Small intestine (tissue), 7 donors: ENCODE results near the gene RAB1A. TPM values are rescaled to one million over a fixed set of nuclear protein-coding genes. Genes with fewer than 3 reads are reported as not detected.
A peak's percentile ranks its signal among the peaks of the same experiment; 100 is the strongest.

ENCODE experiments used
- DNase-seq, 2 donors: peaks; one replicate each; pipeline versions ENCODE4 v3.0.0 to v3.0.0-alpha.2; 2013
- FAIRE-seq: peaks from 2 replicates; lab custom pipeline; 2012; peaks lifted over from hg19 to GRCh38; lab: Jason Lieb, UNC
- H3K27ac ChIP-seq, 3 donors: one replicate each; pipeline ENCODE4 v1.5.1; 2013; ENCODE audit warnings: low read length in 2 of 3, mild to moderate bottlenecking in 2 of 3, control low read depth in 1 of 3, inconsistent platforms in 1 of 3, low read depth in 1 of 3, moderate library complexity in 1 of 3
- H3K27me3 ChIP-seq, 3 donors: one replicate each; pipeline ENCODE4 v1.6.1; 2013; ENCODE audit warnings: low read length in 3 of 3, inconsistent platforms in 1 of 3; ENCODE audit not compliant: control insufficient read depth in 3 of 3, insufficient read depth in 3 of 3
- H3K36me3 ChIP-seq, 3 donors: one replicate each; pipeline ENCODE4 v1.6.1; 2013; ENCODE audit warnings: low read length in 3 of 3, inconsistent platforms in 1 of 3, low read depth in 1 of 3, mild to moderate bottlenecking in 1 of 3, moderate library complexity in 1 of 3; ENCODE audit not compliant: control insufficient read depth in 3 of 3, insufficient read depth in 2 of 3
- H3K4me1 ChIP-seq, 3 donors: one replicate each; pipeline ENCODE4 v1.6.1; 2013; ENCODE audit warnings: low read length in 2 of 3, inconsistent platforms in 1 of 3, low read depth in 1 of 3, mild to moderate bottlenecking in 1 of 3, moderate library complexity in 1 of 3; ENCODE audit not compliant: control insufficient read depth in 3 of 3, insufficient read depth in 2 of 3
- H3K4me3 ChIP-seq, 3 donors: one replicate each; pipeline ENCODE4 v1.5.1; 2013; ENCODE audit warnings: low read length in 3 of 3, control low read depth in 1 of 3, inconsistent platforms in 1 of 3, low read depth in 1 of 3, mild to moderate bottlenecking in 1 of 3, moderate library complexity in 1 of 3
- H3K9me3 ChIP-seq, 2 donors: one replicate each; pipeline ENCODE4 v1.6.1; 2013; ENCODE audit warnings: low read depth in 1 of 2, low read length in 1 of 2; ENCODE audit not compliant: control insufficient read depth in 2 of 2, insufficient read depth in 1 of 2
- WGBS, 3 donors: extraction: QIAGEN DNeasy Blood & Tissue Kit; methylation state at CpG; one replicate each; pipeline ENCODE4 v1.1.7; 2013; 5-methylcytosine and 5-hydroxymethylcytosine counted together
- polyA plus RNA-seq, 4 donors: library from polyadenylated mRNA; stranded (reverse) in 3 of 4; unstranded in 1 of 4; fragments of 200-250 nt in 3 of 4; fragments of 120-200 nt in 1 of 4; gene quantifications; one replicate each; pipeline versions ENCODE4 v1.2.1 to v1.2.3, GENCODE V29; 2013
- donor health status: healthy with polysubstance abuse.
- donor health status: control.
- donor health status: control.
- donor health status: Bipolar disorder and iron deficiency.
- donor health status: healthy.

The RAB1A gene
- polyA plus RNA-seq, 4 donors: 144 to 271 (median 164) TPM

DNA sequence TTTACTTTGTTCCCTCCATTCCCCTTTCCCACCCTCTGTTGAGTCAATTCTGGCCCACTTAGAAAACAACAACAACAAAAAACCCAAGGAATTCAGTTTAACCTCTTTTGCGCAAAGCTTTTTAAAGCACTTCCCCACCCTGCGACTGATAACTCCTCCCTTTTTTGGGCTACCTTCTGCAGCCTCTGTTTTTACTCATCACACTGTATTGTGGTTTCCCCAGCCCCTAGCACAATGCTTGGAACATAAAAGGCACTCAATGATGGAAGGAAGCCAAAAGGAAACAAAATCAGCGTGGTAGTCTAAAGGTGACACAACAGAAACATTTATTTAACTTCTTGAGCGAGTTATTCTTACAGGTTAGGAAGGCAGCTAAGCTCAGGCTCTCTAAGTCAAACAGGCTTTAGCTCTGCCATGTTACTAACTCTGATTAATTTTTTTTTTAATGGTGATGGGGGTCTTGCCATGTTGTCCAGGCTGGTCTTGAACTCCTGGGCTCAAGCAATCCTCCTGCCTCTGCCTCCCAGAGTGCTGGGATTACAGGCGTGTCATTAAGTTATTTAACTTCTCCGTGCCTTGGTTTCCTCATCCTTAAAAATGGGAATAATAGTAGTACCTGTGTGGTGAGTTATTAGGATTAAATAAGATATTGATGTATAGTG, 72.4 kb downstream of the RAB1A start:
- DNase-seq: peak in 1 of 2 donors; percentile 65

DNA sequence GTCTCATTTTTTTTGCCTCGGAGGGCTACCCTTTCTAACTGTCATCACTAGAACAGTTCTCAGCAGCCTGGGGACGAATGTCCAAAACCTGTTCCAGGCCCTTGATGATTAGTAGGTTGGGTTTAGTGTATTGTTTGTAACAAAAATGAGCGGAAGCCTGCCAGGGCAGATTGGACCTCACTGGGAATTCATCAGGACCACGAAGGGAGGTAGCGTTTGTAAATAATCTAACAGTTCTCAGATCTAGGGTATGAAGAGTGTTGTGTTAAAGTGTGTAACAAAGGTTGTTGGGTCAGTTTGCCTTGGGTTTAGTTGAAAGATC, 72.9 kb downstream of the RAB1A start:
- Histone ChIP-seq H3K9me3 (no peaks in the 10 kb centered on the region), H3K27me3 (no peaks in the 10 kb centered on the region), H3K36me3 (peaks cover 0 to 4% (median 0%) of the 10 kb centered on the region in 3 donors), H3K4me1 (peaks cover 7 to 15% (median 9%) of the 10 kb centered on the region in 3 donors), H3K4me3 (peak overlapping the region; percentile 61 to 86 (median 68)), H3K27ac (peak overlapping the region in 2 of 3 donors; percentile 8 to 85)
- no peak for FAIRE-seq
- no peak for DNase-seq
- 1 to 2% (median 2%) methylated on average over 5 of the region's 5 CpGs for WGBS, 3 donors

More for the DNA sequence above, 72.4 kb downstream of the RAB1A start:
- H3K4me3 ChIP-seq: peak overlapping the region in 2 of 3 donors; percentile 61 to 68
- H3K27me3 ChIP-seq: no peaks in the 10 kb centered on the region
- H3K27ac ChIP-seq: peak overlapping the region in 2 of 3 donors; percentile 8 to 85
- 15 to 35% (median 23%) methylated on average over 6 of the region's 6 CpGs for WGBS, 3 donors
- H3K36me3 ChIP-seq: peaks cover 0 to 6% (median 0%) of the 10 kb centered on the region in 3 donors
- H3K4me1 ChIP-seq: peaks cover 7 to 15% (median 9%) of the 10 kb centered on the region in 3 donors
- H3K9me3 ChIP-seq: no peaks in the 10 kb centered on the region
- FAIRE-seq: no peak

DNA sequence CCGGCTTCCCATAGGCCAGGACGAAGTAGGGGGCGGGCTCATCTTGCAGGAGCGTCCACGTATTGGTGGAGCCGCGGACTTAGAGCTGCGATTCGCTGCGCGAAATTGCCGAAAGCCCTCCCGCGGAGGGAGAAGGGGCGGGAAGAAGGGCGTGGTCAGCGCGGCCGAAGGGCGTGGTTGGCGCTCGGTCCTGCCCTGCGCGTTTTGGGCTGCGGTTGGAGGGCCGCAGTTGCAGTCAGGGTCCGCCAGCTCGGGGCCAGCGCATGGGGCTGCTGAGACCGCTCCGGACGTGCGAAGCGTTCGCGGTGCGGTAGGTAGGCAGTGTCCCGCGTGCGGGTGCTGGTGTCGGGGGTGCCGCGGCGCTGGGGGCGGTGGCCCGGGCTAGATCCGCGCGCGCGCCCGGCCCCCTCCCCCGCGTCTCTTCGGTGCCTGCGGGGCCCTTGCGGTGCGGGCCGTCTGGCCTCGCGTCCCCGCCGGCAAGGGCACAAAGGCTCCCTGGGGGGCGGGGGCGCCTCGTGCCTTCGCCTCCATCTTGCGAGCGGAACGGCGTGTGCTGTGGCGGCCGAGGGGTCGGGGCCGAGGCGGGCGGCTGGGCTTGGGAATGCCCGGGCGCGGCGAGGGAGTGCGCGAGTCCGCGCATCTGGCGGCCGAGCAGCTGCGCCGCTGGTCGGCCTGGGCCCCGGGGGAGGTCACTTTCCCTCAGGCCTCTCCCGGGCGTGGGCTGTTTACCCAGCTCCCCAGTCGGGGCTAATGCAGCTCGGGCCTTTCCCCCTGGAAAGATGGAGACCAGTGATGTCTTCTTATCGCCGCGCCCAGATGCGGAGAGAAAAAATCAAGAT, 73.5 kb downstream of the RAB1A start, which contains the start of gene CEP68:
Gene CEP68 (plus strand): TSS at position 202 of the 839 bp plus-strand sequence. CDS start 13,029 bp downstream, outside the sequence.
- H3K4me3 ChIP-seq: peak within 1 kb of the TSS; percentile 61 to 86 (median 68)
- FAIRE-seq (no peak), DNase-seq (peak; percentile 97 to 98)
- no peaks in the 10 kb centered on the region for H3K27me3 ChIP-seq
- H3K4me1 ChIP-seq: peaks cover 7 to 15% (median 9%) of the 10 kb centered on the region in 3 donors
- H3K27ac ChIP-seq: peak within 1 kb of the TSS; percentile 48 to 85 (median 76)
- H3K36me3 ChIP-seq: peaks cover 0 to 2% (median 0%) of the 10 kb centered on the region in 3 donors
- H3K9me3 ChIP-seq: peaks cover 0 to 1% of the 10 kb centered on the region in 2 donors
- WGBS, 3 donors: 0% methylated on average over 58 to 99 of the region's 99 CpGs

DNA sequence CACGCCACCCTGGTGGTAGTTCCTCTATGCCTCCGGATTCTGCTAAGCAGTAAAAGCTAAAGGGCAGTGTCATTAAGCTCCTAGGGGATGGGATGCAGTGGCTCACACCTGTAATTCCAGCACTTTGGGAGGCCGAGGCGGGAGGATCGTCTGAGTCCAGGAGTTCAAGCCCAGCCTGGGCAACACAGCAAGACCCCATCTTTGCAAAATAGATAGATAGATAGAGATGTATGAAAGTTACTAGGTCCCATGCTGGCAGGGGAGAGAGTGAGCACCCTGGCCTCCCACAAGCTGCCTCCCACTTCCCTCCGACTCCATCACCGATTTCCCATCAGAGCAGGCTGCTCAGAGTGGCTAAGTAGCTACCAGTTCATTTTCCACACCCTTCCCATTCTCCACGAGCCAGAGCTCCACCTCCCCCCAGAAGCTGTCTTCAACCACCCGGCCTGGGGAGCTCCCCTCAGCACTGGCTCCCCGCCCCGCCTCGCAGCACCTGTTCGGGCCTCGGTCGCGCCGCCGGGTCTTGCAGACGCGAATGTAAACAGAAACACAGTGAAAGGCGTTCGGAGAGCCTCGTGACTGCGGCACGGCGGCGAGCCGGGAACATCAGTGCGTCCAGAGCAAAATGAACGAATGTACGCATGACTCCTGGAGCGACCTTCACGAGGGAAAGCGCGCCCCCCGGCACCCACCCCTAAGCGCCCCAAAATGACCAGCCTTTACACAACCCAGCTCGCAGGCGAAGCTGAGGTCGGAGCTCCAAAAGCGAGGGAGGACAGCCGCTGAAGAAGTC, 74.3 kb downstream of the RAB1A start:
- H3K9me3 ChIP-seq: peaks cover 0 to 3% of the 10 kb centered on the region in 2 donors

DNA sequence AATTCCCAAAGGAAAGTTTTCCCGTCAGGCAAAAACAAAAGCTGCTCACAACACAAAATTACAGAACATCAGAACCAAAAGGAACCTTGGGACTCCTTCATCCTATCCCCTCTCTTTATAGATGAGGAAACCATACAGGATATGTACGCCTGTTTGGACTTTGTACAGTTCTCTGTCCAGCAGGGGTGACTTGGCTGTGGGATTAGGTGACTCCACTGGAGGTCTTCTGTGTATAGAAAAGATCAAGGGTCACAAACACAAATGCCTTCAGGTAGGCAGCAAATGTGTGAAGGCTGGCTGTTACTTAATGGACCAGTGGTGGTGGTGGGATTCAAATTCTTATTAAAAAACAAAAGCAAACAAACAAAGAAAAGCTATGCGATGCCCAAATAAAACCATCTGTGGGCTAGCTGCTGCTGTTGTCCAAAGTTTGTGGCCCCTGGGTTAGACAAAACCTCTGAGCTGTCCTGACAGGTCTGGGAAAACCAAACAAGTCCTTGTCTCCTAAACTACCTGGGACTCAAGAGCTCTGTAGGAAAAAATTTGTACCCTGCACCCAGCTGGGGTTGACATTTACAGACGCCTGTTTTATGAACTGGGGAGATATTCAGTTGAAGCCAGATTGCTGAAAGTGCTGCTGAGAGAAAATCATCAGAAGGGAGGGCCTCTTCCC, 75.0 kb downstream of the RAB1A start:
- FAIRE-seq (no peak), DNase-seq (no peak)
- Histone ChIP-seq H3K27ac (peak overlapping the region in 1 of 3 donors; percentile 82), H3K36me3 (no peaks in the 10 kb centered on the region), H3K4me3 (peak overlapping the region in 1 of 3 donors; percentile 68), H3K9me3 (peaks cover 0 to 3% of the 10 kb centered on the region in 2 donors), H3K4me1 (peaks cover 7 to 15% (median 9%) of the 10 kb centered on the region in 3 donors), H3K27me3 (no peaks in the 10 kb centered on the region)
- 63 to 77% (median 68%) methylated on average over 4 of the region's 4 CpGs for WGBS, 3 donors

More for the DNA sequence above, 74.3 kb downstream of the RAB1A start:
- H3K27me3 ChIP-seq: no peaks in the 10 kb centered on the region
- no peaks in the 10 kb centered on the region for H3K36me3 ChIP-seq
- WGBS, 3 donors: 6 to 8% (median 8%) methylated on average over 42 of the region's 42 CpGs
- FAIRE-seq (no peak), DNase-seq (no peak)
- H3K4me3 ChIP-seq: peak overlapping the region; percentile 42 to 86 (median 68)
- H3K27ac ChIP-seq: peak overlapping the region; percentile 48 to 82 (median 76)
- H3K4me1 ChIP-seq: peaks cover 7 to 15% (median 9%) of the 10 kb centered on the region in 3 donors

DNA sequence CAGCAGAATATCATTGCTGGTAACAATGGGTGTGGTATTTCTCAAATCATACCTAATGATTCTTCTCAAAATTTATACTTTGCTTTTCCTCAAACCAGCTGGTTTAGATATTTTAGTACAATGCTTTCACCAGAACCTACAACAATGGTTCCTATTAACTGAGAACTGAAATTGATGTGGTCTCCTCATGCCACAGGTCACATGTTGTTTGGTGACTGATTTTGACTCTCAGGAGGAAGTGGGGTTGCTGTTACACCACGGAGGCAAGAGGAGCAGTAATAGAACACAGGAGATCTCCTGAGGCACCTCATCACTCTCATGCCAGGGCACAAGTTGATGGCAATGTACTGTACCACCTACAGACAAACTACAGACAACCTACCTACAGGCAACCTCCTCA, 76.7 kb downstream of the RAB1A start:
- 22 to 32% (median 25%) methylated on average over 1 of the region's 1 CpG for WGBS, 3 donors

DNA sequence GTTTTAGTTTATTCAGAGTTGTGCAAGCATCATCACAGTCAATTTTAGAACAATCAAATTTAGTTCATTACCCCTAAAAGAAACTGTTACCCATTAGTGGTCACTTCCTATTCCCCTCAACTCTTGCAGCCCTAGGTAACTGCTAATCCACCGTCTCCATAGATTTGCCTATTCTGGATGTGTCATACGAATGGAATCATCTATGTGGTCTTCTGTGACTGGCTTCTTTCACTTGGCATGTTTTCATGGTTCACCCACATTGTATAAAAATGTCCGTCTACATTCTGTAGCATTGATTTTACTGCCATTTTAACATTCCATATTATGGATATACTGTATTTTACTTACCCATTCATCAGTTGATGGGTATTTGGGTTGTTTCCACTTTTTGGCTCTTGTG, 79.0 kb downstream of the RAB1A start:
- 92 to 96% (median 93%) methylated on average over 3 of the region's 3 CpGs for WGBS, 3 donors
- peaks cover 0 to 9% of the 10 kb centered on the region in 2 donors for H3K9me3 ChIP-seq
- DNase-seq (no peak), FAIRE-seq (no peak)
- H3K27me3 ChIP-seq: no peaks in the 10 kb centered on the region
- H3K27ac ChIP-seq: no peak overlapping the region
- H3K4me1 ChIP-seq: peaks cover 3 to 7% (median 6%) of the 10 kb centered on the region in 3 donors
- H3K4me3 ChIP-seq: no peak overlapping the region
- peaks cover 0 to 2% (median 0%) of the 10 kb centered on the region in 3 donors for H3K36me3 ChIP-seq

More for the DNA sequence above, 76.7 kb downstream of the RAB1A start:
- DNase-seq: peak in 1 of 2 donors; percentile 54
- Histone ChIP-seq H3K27me3 (no peaks in the 10 kb centered on the region), H3K27ac (no peak overlapping the region), H3K4me3 (no peak overlapping the region), H3K4me1 (peaks cover 7 to 15% (median 9%) of the 10 kb centered on the region in 3 donors), H3K9me3 (peaks cover 0 to 5% of the 10 kb centered on the region in 2 donors), H3K36me3 (no peaks in the 10 kb centered on the region)
- no peak for FAIRE-seq
